Fibroblast of lung (primary cell): Measurements from ENCODE around the gene SCUBE1. TPM values are rescaled to one million over a fixed set of nuclear protein-coding genes. Genes with fewer than 3 reads are reported as not detected.

Experiments used
- DNase-seq, 2 donors: peaks; one replicate each; pipeline versions ENCODE4 v3.0.0 to v3.0.0-alpha.2; 2010; ENCODE audit warnings: low read depth in 2 of 2
- H2AFZ ChIP-seq: 2 replicates; pipeline ENCODE4 v1.5.1; 2012; ENCODE audit warnings: low read length, control low read depth, inconsistent platforms
- H3K27ac ChIP-seq: 2 replicates; pipeline ENCODE4 v1.5.1; 2011; ENCODE audit warnings: low read length, control low read depth; ENCODE audit not compliant: insufficient read depth
- H3K27me3 ChIP-seq: 2 replicates; pipeline ENCODE4 v1.5.1; 2011; ENCODE audit warnings: mild to moderate bottlenecking, low read length; ENCODE audit not compliant: control insufficient read depth, insufficient read depth
- H3K36me3 ChIP-seq: 2 replicates; pipeline ENCODE4 v1.5.1; 2011; ENCODE audit warnings: low read length; ENCODE audit not compliant: control insufficient read depth, insufficient read depth
- H3K4me1 ChIP-seq: 2 replicates; pipeline ENCODE4 v1.5.1; 2011; ENCODE audit warnings: low read length; ENCODE audit not compliant: control insufficient read depth, insufficient read depth; ENCODE audit errors: extremely low read depth
- H3K4me2 ChIP-seq: 2 replicates; pipeline ENCODE4 v1.5.1; 2011; ENCODE audit warnings: low read length, control low read depth; ENCODE audit not compliant: insufficient read depth; ENCODE audit errors: extremely low read depth
- H3K4me3 ChIP-seq, 4 experiments: fragments of 200-600 bp in 1 of 4; sonication (generic) in 1 of 4; replicated peaks in 1 of 4; 2 replicates each; pipeline ENCODE4 v1.5.1; 2011 to 2016; ENCODE audit warnings: low read length in 4 of 4, low read depth in 3 of 4, mild to moderate bottlenecking in 3 of 4, control low read depth in 2 of 4, inconsistent platforms in 1 of 4, mixed read lengths in 1 of 4; ENCODE audit not compliant: insufficient read depth in 1 of 4; ENCODE audit errors: control extremely low read depth in 1 of 4
- H3K79me2 ChIP-seq: 2 replicates; pipeline ENCODE4 v1.5.1; 2012; ENCODE audit warnings: mild to moderate bottlenecking, low read length, inconsistent platforms; ENCODE audit not compliant: control insufficient read depth, insufficient read depth
- H3K9ac ChIP-seq: 2 replicates; pipeline ENCODE4 v1.5.1; 2011; ENCODE audit warnings: mild to moderate bottlenecking, low read length, control low read depth; ENCODE audit not compliant: insufficient read depth
- H3K9me3 ChIP-seq: 2 replicates; pipeline ENCODE4 v1.5.1; 2012; ENCODE audit warnings: low read depth, low read length; ENCODE audit not compliant: control insufficient read depth, insufficient read depth
- H4K20me1 ChIP-seq: 2 replicates; pipeline ENCODE4 v1.5.1; 2011; ENCODE audit warnings: low read length; ENCODE audit not compliant: control insufficient read depth, insufficient read depth; ENCODE audit errors: extremely low read depth
- EZH2 ChIP-seq: IDR thresholded peaks from 2 replicates; pipeline ENCODE4 v1.5.1; 2012; ENCODE audit warnings: low read length, control low read depth, mild to moderate bottlenecking; ENCODE audit errors: missing control alignments
- polyA plus RNA-seq, 2 donors: library from polyadenylated mRNA; depleted of rRNA in 1 of 2; stranded (reverse) in 1 of 2; unstranded in 1 of 2; fragments of >200 nt; gene quantifications; 2 replicates each; pipeline ENCODE4 v1.2.1, GENCODE V29; 2011 to 2012; ENCODE audit warnings: missing spikeins in 1 of 2
- total RNA-seq: library from RNA; depleted of rRNA; stranded (reverse); fragments of >200 nt; gene quantifications from 2 replicates; pipeline ENCODE4 v1.2.1, GENCODE V29; 2014
- TF ChIP-seq, protein P1 (sequence below), 2 donors: IDR thresholded peaks in 1 of 2; conservative IDR thresholded peaks in 1 of 2; 1 replicate in 1 of 2; 2 replicates in 1 of 2; pipeline ENCODE4 v1.5.1; 2011 to 2012; ENCODE audit warnings: low read length in 2 of 2, control low read depth in 1 of 2, inconsistent platforms in 1 of 2, low read depth in 1 of 2, mild to moderate bottlenecking in 1 of 2

Gene SCUBE1
- total and polyA plus RNA-seq, 2 donors (not counting 1 experiment from before 2014, with no cell fraction given), result 0.17 TPM; not detected in 1

DNA sequence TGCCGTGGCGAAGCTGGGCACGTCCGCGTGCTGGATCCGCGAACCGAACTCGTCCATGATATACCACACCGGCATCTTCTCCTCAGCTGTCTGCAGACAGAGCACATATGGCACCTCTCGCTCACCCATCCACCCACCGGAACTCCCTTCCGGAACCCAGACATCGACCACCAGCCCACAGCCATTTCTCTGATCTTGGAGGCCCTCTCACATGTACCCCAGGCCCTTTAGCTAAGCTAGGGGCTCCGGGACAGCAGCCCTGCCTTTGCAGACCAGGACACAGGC is 163.3 kb downstream of the SCUBE1 start:
- TF ChIP-seq EZH2, result no peak
- TF ChIP-seq, protein P1, sequence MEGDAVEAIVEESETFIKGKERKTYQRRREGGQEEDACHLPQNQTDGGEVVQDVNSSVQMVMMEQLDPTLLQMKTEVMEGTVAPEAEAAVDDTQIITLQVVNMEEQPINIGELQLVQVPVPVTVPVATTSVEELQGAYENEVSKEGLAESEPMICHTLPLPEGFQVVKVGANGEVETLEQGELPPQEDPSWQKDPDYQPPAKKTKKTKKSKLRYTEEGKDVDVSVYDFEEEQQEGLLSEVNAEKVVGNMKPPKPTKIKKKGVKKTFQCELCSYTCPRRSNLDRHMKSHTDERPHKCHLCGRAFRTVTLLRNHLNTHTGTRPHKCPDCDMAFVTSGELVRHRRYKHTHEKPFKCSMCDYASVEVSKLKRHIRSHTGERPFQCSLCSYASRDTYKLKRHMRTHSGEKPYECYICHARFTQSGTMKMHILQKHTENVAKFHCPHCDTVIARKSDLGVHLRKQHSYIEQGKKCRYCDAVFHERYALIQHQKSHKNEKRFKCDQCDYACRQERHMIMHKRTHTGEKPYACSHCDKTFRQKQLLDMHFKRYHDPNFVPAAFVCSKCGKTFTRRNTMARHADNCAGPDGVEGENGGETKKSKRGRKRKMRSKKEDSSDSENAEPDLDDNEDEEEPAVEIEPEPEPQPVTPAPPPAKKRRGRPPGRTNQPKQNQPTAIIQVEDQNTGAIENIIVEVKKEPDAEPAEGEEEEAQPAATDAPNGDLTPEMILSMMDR (conservative IDR thresholded peaks at IDR 0.05 in 1 of 2, IDR thresholded peaks at IDR 0.05 in 1 of 2; ENCODE audit: low read depth in 1 of 2, low read length in 2 of 2), result no peak
- Histone ChIP-seq H3K27ac (no peak overlapping the region), H3K9me3 (no peaks in the 10 kb centered on the region), H3K4me3 (no peak overlapping the region), H4K20me1 (no peaks in the 10 kb centered on the region), H3K4me2 (no peak overlapping the region), H2AFZ (no peak overlapping the region), H3K27me3 (no peaks in the 10 kb centered on the region), H3K79me2 (no peaks in the 10 kb centered on the region), H3K4me1 (no peaks in the 10 kb centered on the region), H3K9ac (no peak overlapping the region), H3K36me3 (peaks cover 19% of the 10 kb centered on the region)
- DNase-seq, result no peak

DNA sequence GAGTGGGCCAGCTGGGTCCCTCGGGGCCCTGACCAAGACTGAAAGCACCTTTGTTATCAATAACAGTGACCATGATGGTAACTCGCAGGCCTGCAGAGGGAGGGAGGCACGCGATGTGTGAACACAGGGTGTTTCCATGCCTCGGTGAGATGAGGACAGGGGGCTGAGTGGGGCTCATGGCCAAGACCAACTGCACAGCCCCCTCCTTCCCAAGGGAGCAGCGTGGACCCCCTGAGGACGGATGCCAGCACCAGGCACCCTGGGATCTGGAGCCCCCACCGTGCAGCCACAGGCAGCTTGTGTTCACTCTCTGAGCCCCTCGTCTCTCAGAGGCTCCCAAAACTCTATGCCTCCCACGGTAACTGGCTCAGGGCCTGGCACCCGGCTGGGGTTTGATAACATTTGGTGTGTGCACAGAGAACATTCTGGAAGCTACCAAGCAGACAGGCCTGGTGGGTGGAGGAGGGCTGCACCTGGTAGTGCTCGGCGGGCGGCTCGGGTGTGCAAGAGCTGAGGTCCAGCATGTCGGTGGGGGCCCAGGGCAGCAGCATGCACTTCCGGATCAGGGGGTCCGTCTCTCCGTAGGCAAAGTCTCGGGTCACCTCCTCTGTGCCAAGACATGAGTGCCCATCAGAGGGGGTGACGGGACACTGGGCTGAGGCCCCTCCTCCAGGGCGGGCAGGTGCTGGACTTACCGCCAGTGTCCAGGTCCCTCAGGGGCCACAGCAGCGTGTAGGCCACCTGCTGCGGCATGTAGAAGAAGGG is 163.8 kb downstream of the SCUBE1 start:
- Histone ChIP-seq H3K4me1 (no peaks in the 10 kb centered on the region), H3K9ac (no peak overlapping the region), H3K27me3 (no peaks in the 10 kb centered on the region), H3K79me2 (no peaks in the 10 kb centered on the region), H3K27ac (no peak overlapping the region), H3K4me2 (no peak overlapping the region), H2AFZ (no peak overlapping the region), H3K36me3 (peaks cover 23% of the 10 kb centered on the region), H4K20me1 (no peaks in the 10 kb centered on the region), H3K9me3 (no peaks in the 10 kb centered on the region), H3K4me3 (no peak overlapping the region)
- no peak for DNase-seq
- TF ChIP-seq, protein P1 (conservative IDR thresholded peaks at IDR 0.05 in 1 of 2, IDR thresholded peaks at IDR 0.05 in 1 of 2; ENCODE audit: low read depth in 1 of 2, low read length in 2 of 2), result no peak
- no peak for TF ChIP-seq EZH2

DNA sequence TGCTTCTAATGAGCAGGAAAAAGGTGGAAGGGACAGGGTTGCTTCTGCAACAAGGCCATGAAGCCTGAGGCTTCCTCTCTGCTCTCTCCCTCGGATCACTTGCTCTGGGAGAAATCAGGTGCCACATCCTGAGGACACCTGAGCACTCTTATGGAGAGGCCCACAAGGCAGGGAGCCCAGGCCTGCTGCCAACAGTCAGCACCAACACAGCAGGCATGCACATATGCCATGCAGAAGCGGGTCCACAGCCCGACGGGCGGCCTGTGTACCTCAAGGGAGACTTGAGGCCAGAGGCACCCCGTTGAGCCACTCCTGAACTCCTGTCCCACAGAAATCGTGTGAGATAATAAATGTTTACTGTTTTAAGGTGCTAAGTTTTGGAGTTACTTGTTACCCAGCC is 165.7 kb downstream of the SCUBE1 start:
- TF ChIP-seq, protein P1 (conservative IDR thresholded peaks at IDR 0.05 in 1 of 2, IDR thresholded peaks at IDR 0.05 in 1 of 2; ENCODE audit: low read depth in 1 of 2, low read length in 2 of 2), result no peak
- no peak for TF ChIP-seq EZH2
- Histone ChIP-seq H3K27me3 (no peaks in the 10 kb centered on the region), H3K9ac (no peak overlapping the region), H3K9me3 (no peaks in the 10 kb centered on the region), H3K4me3 (no peak overlapping the region), H3K4me2 (no peak overlapping the region), H2AFZ (no peak overlapping the region), H3K79me2 (no peaks in the 10 kb centered on the region), H3K36me3 (peaks cover 30% of the 10 kb centered on the region), H3K4me1 (no peaks in the 10 kb centered on the region), H3K27ac (no peak overlapping the region), H4K20me1 (no peaks in the 10 kb centered on the region)
- no peak for DNase-seq
